Transverse colon (tissue), 4 donors: ENCODE measurements around the gene DES. TPM values are rescaled to one million over a fixed set of nuclear protein-coding genes. Genes with fewer than 3 reads are reported as not detected.
A peak's percentile ranks its signal among the peaks of the same experiment; 100 is the strongest.

Experiments
- DNase-seq: peaks from one replicate; pipeline ENCODE4 v3.0.0-alpha.2; 2019
- H3K27ac ChIP-seq, 4 donors: fragments of 200-600 bp; sonication (generic); 2 replicates each; pipeline ENCODE4 v1.5.1; 2016 to 2018; ENCODE audit warnings: inconsistent platforms in 4 of 4
- H3K27me3 ChIP-seq: fragments of 200-600 bp; sonication (generic); 2 replicates; pipeline ENCODE4 v1.5.1; 2017; ENCODE audit warnings: inconsistent platforms
- H3K36me3 ChIP-seq, 4 donors: fragments of 200-600 bp; sonication (generic); 2 replicates each; pipeline ENCODE4 v1.5.1; 2017 to 2019; ENCODE audit warnings: inconsistent platforms in 4 of 4
- H3K4me1 ChIP-seq, 4 donors: fragments of 200-600 bp; sonication (generic); 2 replicates each; pipeline ENCODE4 v1.5.1; 2017 to 2020; ENCODE audit warnings: inconsistent platforms in 4 of 4
- H3K4me3 ChIP-seq, 4 donors: fragments of 200-600 bp; sonication (generic); 1 replicate in 1 of 4; 2 replicates in 3 of 4; pipeline versions ENCODE4 v1.5.1 to v1.6.1; 2017 to 2019; ENCODE audit warnings: inconsistent platforms in 4 of 4
- H3K9me3 ChIP-seq, 2 donors: fragments of 200-600 bp; sonication (generic); 2 replicates each; pipeline ENCODE4 v1.5.1; 2017 to 2019; ENCODE audit warnings: inconsistent platforms in 2 of 2
- CTCF ChIP-seq, 5 experiments: fragments of 200-600 bp in 3 of 5; fragments of 450-650 bp in 2 of 5; sonication (generic) in 3 of 5; IDR thresholded peaks; 1 replicate in 2 of 5; 2 replicates in 3 of 5; pipeline ENCODE4 v1.5.1; 2016 to 2017; ENCODE audit warnings: antibody characterized with exemption in 5 of 5, inconsistent platforms in 3 of 5, mild to moderate bottlenecking in 2 of 5, moderate library complexity in 1 of 5
- EP300 ChIP-seq: sonication (generic); formaldehyde crosslinking; IDR thresholded peaks from one replicate; pipeline ENCODE4 v1.6.1; 2017; ENCODE audit warnings: antibody characterized with exemption, low read depth
- POLR2A ChIP-seq: fragments of 450-650 bp; IDR thresholded peaks from one replicate; pipeline ENCODE4 v1.6.1; 2016; ENCODE audit warnings: antibody characterized with exemption, mild to moderate bottlenecking, moderate library complexity
- POLR2AphosphoS5 ChIP-seq, 3 donors: sonication (generic); formaldehyde crosslinking; IDR thresholded peaks; one replicate each; pipeline ENCODE4 v1.6.1; 2016; ENCODE audit warnings: antibody characterized with exemption in 3 of 3
- WGBS, 2 donors: methylation state at CpG; one replicate each; pipeline ENCODE4 v1.1.5; 2018; ENCODE audit warnings: low coverage in 1 of 2; 5-methylcytosine and 5-hydroxymethylcytosine counted together
- in situ Hi-C, 4 donors: fragments of 200-750 bp; cut with MboI; loops; one replicate each; pipeline versions ENCODE4 v1.15.0 to v1.15.1; 2017; ENCODE audit warnings: low sequenced_read_pairs in 3 of 4, low pct_ligation_motif_present in 1 of 4, low pct_unique_long_range_greater_than_20kb in 1 of 4
- intact Hi-C: fragments of 100-400 bp; cut with DNase I; formaldehyde crosslinking; loops from one replicate; pipeline ENCODE4 v1.15.1; 2023; ENCODE audit warnings: low total_unique reads
- total RNA-seq, 4 donors: library from RNA; depleted of rRNA; stranded (reverse); fragments of >200 nt; gene quantifications; one replicate each; pipeline ENCODE4 v1.1.0, GENCODE V29; 2016

Gene DES
- total RNA-seq, 4 donors from 2014 or later = 1,000 to 12,373 (median 1,519) TPM

GRCh38 chr2:219460424-219460926, 42.3 kb downstream of the DES start:
- peak overlapping the region; percentile 69 to 96 (median 85) for H3K27ac ChIP-seq
- peak; percentile 57 for DNase-seq
- H3K4me1 ChIP-seq = peaks cover 6 to 15% (median 10%) of the 10 kb centered on the region in 4 donors
- H3K36me3 ChIP-seq = no peaks in the 10 kb centered on the region
- 50% methylated on average over 7 of the region's 18 CpGs; no CpG with 5 or more reads in 1 of the 2 donors for WGBS, 2 donors
- H3K4me3 ChIP-seq = peak overlapping the region in 1 of 4 donors; percentile 3
- TF ChIP-seq EP300 (no peak), CTCF (IDR thresholded peaks at IDR 0.05) (no peak), POLR2AphosphoS5 (IDR thresholded peaks at IDR 0.05) (peak in 2 of 3 donors; percentile 26 to 49), POLR2A (no peak)
- in situ Hi-C loops = no loop called here
- H3K9me3 ChIP-seq = no peaks in the 10 kb centered on the region
- H3K27me3 ChIP-seq = no peaks in the 10 kb centered on the region
- intact Hi-C loops = no loop called here

GRCh38 chr2:219461047-219461514, 42.9 kb downstream of the DES start:
- H3K9me3 ChIP-seq = no peaks in the 10 kb centered on the region
- H3K4me1 ChIP-seq = peaks cover 6 to 15% (median 10%) of the 10 kb centered on the region in 4 donors
- 38 to 44% methylated on average over 3 to 9 of the region's 11 CpGs for WGBS, 2 donors
- intact Hi-C loops = no loop called here
- H3K4me3 ChIP-seq = peak overlapping the region in 1 of 4 donors; percentile 3
- no peak for TF ChIP-seq POLR2AphosphoS5 (IDR thresholded peaks at IDR 0.05)
- TF ChIP-seq POLR2A = no peak
- no peak for TF ChIP-seq EP300
- no peak for TF ChIP-seq CTCF (IDR thresholded peaks at IDR 0.05)
- in situ Hi-C loops = no loop called here
- H3K27ac ChIP-seq = peak overlapping the region; percentile 69 to 96 (median 85)
- no peaks in the 10 kb centered on the region for H3K36me3 ChIP-seq
- DNase-seq = no peak
- H3K27me3 ChIP-seq = no peaks in the 10 kb centered on the region

- H3K9me3 ChIP-seq = no peaks in the 10 kb centered on the region
- TF ChIP-seq CTCF (IDR thresholded peaks at IDR 0.05) = no peak
- TF ChIP-seq POLR2A = no peak
- TF ChIP-seq EP300 = no peak
- TF ChIP-seq POLR2AphosphoS5 (IDR thresholded peaks at IDR 0.05) = no peak
- 81% methylated on average over 14 of the region's 14 CpGs; no CpG with 5 or more reads in 1 of the 2 donors for WGBS, 2 donors
- no peak overlapping the region for H3K4me3 ChIP-seq
- in situ Hi-C loops = no loop called here
- no peak for DNase-seq
- peak overlapping the region; percentile 69 to 96 (median 85) for H3K27ac ChIP-seq
- peaks cover 6 to 15% (median 10%) of the 10 kb centered on the region in 4 donors for H3K4me1 ChIP-seq
- H3K27me3 ChIP-seq = no peaks in the 10 kb centered on the region
- no peaks in the 10 kb centered on the region for H3K36me3 ChIP-seq
- intact Hi-C loops = no loop called here
These were observed 43.5 kb downstream of the DES start for GRCh38 chr2:219461669-219462068.

- intact Hi-C loops (no loop called here), in situ Hi-C loops (no loop called here)
- Histone ChIP-seq H3K27ac (peak overlapping the region; percentile 69 to 96 (median 85)), H3K27me3 (no peaks in the 10 kb centered on the region), H3K9me3 (no peaks in the 10 kb centered on the region), H3K36me3 (no peaks in the 10 kb centered on the region), H3K4me3 (no peak overlapping the region), H3K4me1 (peaks cover 6 to 15% (median 10%) of the 10 kb centered on the region in 4 donors)
- 81 to 90% methylated on average over 2 to 9 of the region's 9 CpGs for WGBS, 2 donors
- DNase-seq = no peak
- TF ChIP-seq CTCF (IDR thresholded peaks at IDR 0.05) (no peak), EP300 (no peak), POLR2AphosphoS5 (IDR thresholded peaks at IDR 0.05) (no peak), POLR2A (no peak)
These were observed 44.2 kb downstream of the DES start for GRCh38 chr2:219462349-219462748.
